Esophagus muscularis mucosa (tissue), 4 donors: ENCODE measurements around the gene NPAS1. TPM values are rescaled to one million over a fixed set of nuclear protein-coding genes. Genes with fewer than 3 reads are reported as not detected.

Experiments
- DNase-seq: peaks from one replicate; pipeline ENCODE4 v3.0.0-alpha.2; 2017; ENCODE audit errors: extremely low spot score
- H3K27ac ChIP-seq, 4 donors: fragments of 200-600 bp; sonication (generic); replicated peaks in 1 of 4; 1 replicate in 3 of 4; 2 replicates in 1 of 4; pipeline ENCODE4 v1.5.1; 2016 to 2019; ENCODE audit warnings: mild to moderate bottlenecking in 1 of 4
- H3K27me3 ChIP-seq, 4 donors: fragments of 200-600 bp; sonication (generic); one replicate each; pipeline versions ENCODE4 v1.5.1 to v1.6.0; 2016 to 2019
- H3K36me3 ChIP-seq, 4 donors: fragments of 200-600 bp; sonication (generic); one replicate each; pipeline ENCODE4 v1.5.1; 2016 to 2019
- H3K4me1 ChIP-seq, 4 donors: fragments of 200-600 bp; sonication (generic); one replicate each; pipeline ENCODE4 v1.5.1; 2016 to 2019
- H3K4me3 ChIP-seq, 4 donors: fragments of 200-600 bp; sonication (generic); 1 replicate in 2 of 4; 2 replicates in 2 of 4; pipeline ENCODE4 v1.5.1; 2016 to 2019; ENCODE audit warnings: mild to moderate bottlenecking in 4 of 4, moderate library complexity in 1 of 4
- H3K9me3 ChIP-seq, 4 donors: fragments of 200-600 bp; sonication (generic); 1 replicate in 3 of 4; 2 replicates in 1 of 4; pipeline ENCODE4 v1.5.1; 2016 to 2019
- EP300 ChIP-seq: sonication (generic); formaldehyde crosslinking; IDR thresholded peaks from one replicate; pipeline ENCODE4 v1.6.1; 2017; ENCODE audit warnings: antibody characterized with exemption
- POLR2A ChIP-seq: fragments of 450-650 bp; IDR thresholded peaks from one replicate; pipeline ENCODE4 v1.6.1; 2017; ENCODE audit warnings: antibody characterized with exemption, moderate library complexity, mild to moderate bottlenecking, low read depth
- POLR2AphosphoS5 ChIP-seq, 2 donors: sonication (generic); formaldehyde crosslinking; IDR thresholded peaks; one replicate each; pipeline ENCODE4 v1.6.1; 2017; ENCODE audit warnings: antibody characterized with exemption in 2 of 2
- WGBS: methylation state at CpG from one replicate; pipeline ENCODE4 v1.1.5; 2018; 5-methylcytosine and 5-hydroxymethylcytosine counted together
- intact Hi-C: fragments of 100-400 bp; cut with DNase I; formaldehyde crosslinking; loops from one replicate; pipeline ENCODE4 v1.15.1; 2023
- total RNA-seq, 4 donors: library from RNA; depleted of rRNA; stranded (reverse); fragments of >200 nt; gene quantifications; one replicate each; pipeline versions ENCODE4 v1.1.0 to v1.2.1, GENCODE V29; 2016
- TF ChIP-seq, protein P1 (sequence below), 3 experiments: fragments of 200-600 bp in 2 of 3; fragments of 450-650 bp in 1 of 3; sonication (generic) in 2 of 3; IDR thresholded peaks; one replicate each; pipeline ENCODE4 v1.5.1; 2017 to 2019; ENCODE audit warnings: antibody characterized with exemption in 3 of 3, mild to moderate bottlenecking in 2 of 3, moderate library complexity in 1 of 3

Gene NPAS1
- total RNA-seq, 4 donors from 2014 or later: 0.34 TPM; not detected in 3

GRCh38 chr19:47069795-47070194 is 50.2 kb downstream of the NPAS1 start:
- H3K9me3 ChIP-seq: no peaks in the 10 kb centered on the region
- DNase-seq: no peak
- peaks cover 0 to 14% (median 0%) of the 10 kb centered on the region in 4 donors for H3K4me1 ChIP-seq
- intact Hi-C loops: no loop called here
- TF ChIP-seq POLR2A (no peak), EP300 (no peak)
- TF ChIP-seq, protein P1, sequence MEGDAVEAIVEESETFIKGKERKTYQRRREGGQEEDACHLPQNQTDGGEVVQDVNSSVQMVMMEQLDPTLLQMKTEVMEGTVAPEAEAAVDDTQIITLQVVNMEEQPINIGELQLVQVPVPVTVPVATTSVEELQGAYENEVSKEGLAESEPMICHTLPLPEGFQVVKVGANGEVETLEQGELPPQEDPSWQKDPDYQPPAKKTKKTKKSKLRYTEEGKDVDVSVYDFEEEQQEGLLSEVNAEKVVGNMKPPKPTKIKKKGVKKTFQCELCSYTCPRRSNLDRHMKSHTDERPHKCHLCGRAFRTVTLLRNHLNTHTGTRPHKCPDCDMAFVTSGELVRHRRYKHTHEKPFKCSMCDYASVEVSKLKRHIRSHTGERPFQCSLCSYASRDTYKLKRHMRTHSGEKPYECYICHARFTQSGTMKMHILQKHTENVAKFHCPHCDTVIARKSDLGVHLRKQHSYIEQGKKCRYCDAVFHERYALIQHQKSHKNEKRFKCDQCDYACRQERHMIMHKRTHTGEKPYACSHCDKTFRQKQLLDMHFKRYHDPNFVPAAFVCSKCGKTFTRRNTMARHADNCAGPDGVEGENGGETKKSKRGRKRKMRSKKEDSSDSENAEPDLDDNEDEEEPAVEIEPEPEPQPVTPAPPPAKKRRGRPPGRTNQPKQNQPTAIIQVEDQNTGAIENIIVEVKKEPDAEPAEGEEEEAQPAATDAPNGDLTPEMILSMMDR (IDR thresholded peaks at IDR 0.05): no peak
- no peak overlapping the region for H3K27ac ChIP-seq
- H3K4me3 ChIP-seq: no peak overlapping the region
- 70% methylated on average over 6 of the region's 15 CpGs for WGBS
- H3K27me3 ChIP-seq: no peaks in the 10 kb centered on the region
- H3K36me3 ChIP-seq: peaks cover 60 to 100% (median 97%) of the 10 kb centered on the region in 4 donors

GRCh38 chr19:47070756-47071155 is 51.1 kb downstream of the NPAS1 start:
- Histone ChIP-seq H3K27ac (no peak overlapping the region), H3K4me1 (peaks cover 0 to 19% (median 0%) of the 10 kb centered on the region in 4 donors), H3K36me3 (peaks cover 64 to 100% (median 97%) of the 10 kb centered on the region in 4 donors), H3K27me3 (no peaks in the 10 kb centered on the region), H3K4me3 (no peak overlapping the region), H3K9me3 (no peaks in the 10 kb centered on the region)
- no peak for TF ChIP-seq POLR2AphosphoS5 (IDR thresholded peaks at IDR 0.05)
- TF ChIP-seq, protein P1 (IDR thresholded peaks at IDR 0.05): no peak
- TF ChIP-seq POLR2A: no peak
- TF ChIP-seq EP300: no peak
- intact Hi-C loops: no loop called here
- 92% methylated on average over 18 of the region's 18 CpGs for WGBS
- no peak for DNase-seq

GRCh38 chr19:47071731-47072130 is 52.1 kb downstream of the NPAS1 start:
- H3K27ac ChIP-seq: no peak overlapping the region
- peaks cover 64 to 100% (median 97%) of the 10 kb centered on the region in 4 donors for H3K36me3 ChIP-seq
- no peaks in the 10 kb centered on the region for H3K9me3 ChIP-seq
- no peak for DNase-seq
- H3K27me3 ChIP-seq: no peaks in the 10 kb centered on the region
- intact Hi-C loops: no loop called here
- 82% methylated on average over 2 of the region's 12 CpGs for WGBS
- H3K4me3 ChIP-seq: no peak overlapping the region
- TF ChIP-seq EP300 (no peak), POLR2A (no peak), POLR2AphosphoS5 (IDR thresholded peaks at IDR 0.05) (no peak)
- TF ChIP-seq, protein P1 (IDR thresholded peaks at IDR 0.05): no peak
- H3K4me1 ChIP-seq: peaks cover 0 to 27% (median 0%) of the 10 kb centered on the region in 4 donors

DNA sequence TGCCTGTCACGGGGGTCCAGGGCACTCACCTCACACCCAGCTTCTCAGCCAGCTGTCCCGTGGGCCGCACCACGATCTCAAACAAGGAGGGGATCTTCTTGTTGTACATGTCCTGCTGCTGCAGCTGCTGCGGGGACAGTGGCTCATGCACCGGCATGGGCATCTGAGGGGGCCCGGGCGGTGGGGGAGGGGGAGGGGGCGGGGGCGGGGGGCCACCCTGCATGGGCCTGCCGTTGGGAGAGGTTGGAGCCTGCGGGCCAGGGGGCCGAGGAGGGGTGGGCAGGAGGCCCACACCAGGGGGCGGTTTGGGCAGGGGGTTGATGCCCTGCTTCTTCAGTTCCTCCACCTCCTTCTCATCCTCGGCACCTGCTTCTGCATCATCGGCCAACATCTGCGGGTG is 52.7 kb downstream of the NPAS1 start:
- DNase-seq: no peak
- H3K27me3 ChIP-seq: no peaks in the 10 kb centered on the region
- peaks cover 0 to 27% (median 0%) of the 10 kb centered on the region in 4 donors for H3K4me1 ChIP-seq
- WGBS: 86% methylated on average over 17 of the region's 17 CpGs
- H3K4me3 ChIP-seq: no peak overlapping the region
- TF ChIP-seq POLR2AphosphoS5 (IDR thresholded peaks at IDR 0.05) (no peak), POLR2A (no peak), EP300 (no peak)
- TF ChIP-seq, protein P1 (IDR thresholded peaks at IDR 0.05): no peak
- H3K9me3 ChIP-seq: no peaks in the 10 kb centered on the region
- intact Hi-C loops: no loop called here
- H3K27ac ChIP-seq: no peak overlapping the region
- peaks cover 60 to 100% (median 97%) of the 10 kb centered on the region in 4 donors for H3K36me3 ChIP-seq

GRCh38 chr19:47073574-47073973 is 53.9 kb downstream of the NPAS1 start:
- DNase-seq: no peak
- Histone ChIP-seq H3K36me3 (peaks cover 54 to 99% (median 96%) of the 10 kb centered on the region in 4 donors), H3K4me1 (peaks cover 0 to 27% (median 0%) of the 10 kb centered on the region in 4 donors), H3K27me3 (no peaks in the 10 kb centered on the region), H3K4me3 (no peak overlapping the region), H3K27ac (no peak overlapping the region), H3K9me3 (no peaks in the 10 kb centered on the region)
- TF ChIP-seq POLR2A (no peak), EP300 (no peak), POLR2AphosphoS5 (IDR thresholded peaks at IDR 0.05) (no peak)
- TF ChIP-seq, protein P1 (IDR thresholded peaks at IDR 0.05): no peak
- intact Hi-C loops: no loop called here
- 93% methylated on average over 10 of the region's 10 CpGs for WGBS
